ENCODE measurements around the gene LIMS1.

DNA sequence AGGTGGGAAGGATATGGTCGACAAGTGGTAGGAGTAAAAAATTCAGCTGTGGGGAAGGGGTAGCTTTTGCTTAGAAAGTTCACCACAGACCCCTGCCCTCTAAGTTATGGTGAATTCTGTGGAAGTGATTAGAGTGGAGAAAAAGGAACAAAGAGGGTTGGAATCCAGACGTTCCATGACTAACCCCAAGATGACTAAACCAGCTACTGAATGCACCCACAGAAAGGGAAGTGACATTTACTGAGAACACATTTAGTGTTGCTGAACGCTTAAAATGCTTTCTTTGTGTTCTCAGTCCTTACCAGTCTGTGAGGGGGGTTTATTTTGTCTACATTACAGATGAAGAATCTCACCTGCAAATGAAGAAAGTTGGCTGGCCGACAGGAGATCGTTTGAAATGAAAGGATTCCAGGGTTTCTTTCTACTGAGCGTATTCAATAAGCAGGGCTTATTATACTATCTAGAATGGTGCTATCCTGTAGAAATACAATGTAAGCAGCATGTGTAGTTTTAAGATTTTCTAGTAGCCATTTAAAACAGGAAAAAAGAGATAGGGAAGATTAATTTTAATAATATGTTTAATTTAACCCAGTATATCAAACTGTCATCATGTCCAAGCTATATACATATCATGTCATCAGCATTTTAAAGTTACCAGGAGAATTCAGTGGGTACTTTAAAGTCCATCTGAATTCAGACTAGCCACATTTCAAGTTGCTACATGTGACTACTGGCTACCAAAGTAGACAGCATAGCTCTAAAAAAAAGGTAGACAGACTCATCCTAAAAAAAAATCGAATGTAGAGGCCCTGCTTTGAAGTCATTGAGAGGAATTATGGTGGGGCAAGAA lies 60.1 kb downstream of the LIMS1 start:
- TF ChIP-seq CTCF (IDR thresholded peaks at IDR 0.05; ENCODE audit: low read depth, low read length) (no peak), EZH2phosphoT487 (IDR thresholded peaks at IDR 0.05; ENCODE audit: low read depth) (no peak)
